HL-60 (cell line): ENCODE measurements around the gene TTLL3.

ENCODE experiments used
- CTCF ChIP-seq: IDR thresholded peaks from one replicate; pipeline ENCODE4 v1.5.1; 2011; ENCODE audit warnings: low read length, control low read depth, inconsistent platforms; ENCODE audit not compliant: insufficient read depth
- GABPA ChIP-seq: IDR thresholded peaks from 2 replicates; pipeline ENCODE4 v1.6.1; 2012; ENCODE audit warnings: low read depth
- POLR2AphosphoS5 ChIP-seq: IDR thresholded peaks from 2 replicates; pipeline ENCODE4 v1.6.1; 2012; ENCODE audit warnings: low read depth
- REST ChIP-seq: IDR thresholded peaks from 2 replicates; pipeline ENCODE4 v1.6.1; 2012; ENCODE audit warnings: low read depth; ENCODE audit not compliant: insufficient replicate concordance
- SPI1 ChIP-seq: IDR thresholded peaks from 2 replicates; pipeline ENCODE4 v1.6.1; 2012; ENCODE audit warnings: low read depth, mild to moderate bottlenecking, borderline replicate concordance

GRCh38 chr3:9878700-9879099 is 68.6 kb downstream of the TTLL3 start:
- TF ChIP-seq CTCF (no peak), POLR2AphosphoS5 (no peak), REST (no peak), GABPA (no peak), SPI1 (no peak)
